Measurements from ENCODE around the gene CNKSR3.

Gene CNKSR3

GRCh38 chr6:154403788-154404187 is 106.7 kb downstream of the CNKSR3 start:
- Histone ChIP-seq H3K4me3 (ENCODE audit: low read length) (no peak overlapping the region), H3K9me3 (ENCODE audit: control insufficient read depth, insufficient read depth, low read length) (no peaks in the 10 kb centered on the region), H3K4me1 (ENCODE audit: control insufficient read depth, insufficient read depth, low read length) (no peaks in the 10 kb centered on the region), H3K36me3 (ENCODE audit: control insufficient read depth, insufficient read depth, low read length) (no peaks in the 10 kb centered on the region), H3K27me3 (ENCODE audit: control insufficient read depth, insufficient read depth, low read length) (no peaks in the 10 kb centered on the region), H3K27ac (ENCODE audit: low read length) (no peak overlapping the region)
- no peak for DNase-seq (ENCODE audit: low read depth, low spot score)
- no CpG with 5 or more reads among the region's 4 CpGs for WGBS (ENCODE audit: insufficient coverage, insufficient read length)

GRCh38 chr6:154402081-154402780 is 108.3 kb downstream of the CNKSR3 start:
- Histone ChIP-seq H3K4me3 (ENCODE audit: low read length) (no peak overlapping the region), H3K9me3 (ENCODE audit: control insufficient read depth, insufficient read depth, low read length) (no peaks in the 10 kb centered on the region), H3K27me3 (ENCODE audit: control insufficient read depth, insufficient read depth, low read length) (no peaks in the 10 kb centered on the region), H3K27ac (ENCODE audit: low read length) (no peak overlapping the region), H3K36me3 (ENCODE audit: control insufficient read depth, insufficient read depth, low read length) (no peaks in the 10 kb centered on the region), H3K4me1 (ENCODE audit: control insufficient read depth, insufficient read depth, low read length) (no peaks in the 10 kb centered on the region)
- DNase-seq (ENCODE audit: low read depth, low spot score) = no peak
- WGBS (ENCODE audit: insufficient coverage, insufficient read length) = no CpG with 5 or more reads among the region's 6 CpGs

GRCh38 chr6:154399097-154399496 is 111.4 kb downstream of the CNKSR3 start:
- WGBS (ENCODE audit: insufficient coverage, insufficient read length) = no CpG with 5 or more reads among the region's 5 CpGs
- H3K9me3 ChIP-seq (ENCODE audit: control insufficient read depth, insufficient read depth, low read length) = no peaks in the 10 kb centered on the region

GRCh38 chr6:154397491-154398195 is 112.8 kb downstream of the CNKSR3 start:
- Histone ChIP-seq H3K4me1 (ENCODE audit: control insufficient read depth, insufficient read depth, low read length) (no peaks in the 10 kb centered on the region), H3K27ac (ENCODE audit: low read length) (no peak overlapping the region), H3K4me3 (ENCODE audit: low read length) (no peak overlapping the region), H3K27me3 (ENCODE audit: control insufficient read depth, insufficient read depth, low read length) (no peaks in the 10 kb centered on the region), H3K36me3 (ENCODE audit: control insufficient read depth, insufficient read depth, low read length) (no peaks in the 10 kb centered on the region), H3K9me3 (ENCODE audit: control insufficient read depth, insufficient read depth, low read length) (no peaks in the 10 kb centered on the region)
- no CpG with 5 or more reads among the region's 9 CpGs for WGBS (ENCODE audit: insufficient coverage, insufficient read length)
- DNase-seq (ENCODE audit: low read depth, low spot score) = no peak

More at GRCh38 chr6:154399097-154399496, 111.4 kb downstream of the CNKSR3 start:
- DNase-seq (ENCODE audit: low read depth, low spot score) = no peak
- Histone ChIP-seq H3K36me3 (ENCODE audit: control insufficient read depth, insufficient read depth, low read length) (no peaks in the 10 kb centered on the region), H3K27ac (ENCODE audit: low read length) (no peak overlapping the region), H3K4me3 (ENCODE audit: low read length) (no peak overlapping the region), H3K27me3 (ENCODE audit: control insufficient read depth, insufficient read depth, low read length) (no peaks in the 10 kb centered on the region), H3K4me1 (ENCODE audit: control insufficient read depth, insufficient read depth, low read length) (no peaks in the 10 kb centered on the region)

GRCh38 chr6:154395878-154396277 is 114.6 kb downstream of the CNKSR3 start:
- Histone ChIP-seq H3K27ac (ENCODE audit: low read length) (no peak overlapping the region), H3K4me3 (ENCODE audit: low read length) (no peak overlapping the region), H3K4me1 (ENCODE audit: control insufficient read depth, insufficient read depth, low read length) (no peaks in the 10 kb centered on the region), H3K9me3 (ENCODE audit: control insufficient read depth, insufficient read depth, low read length) (no peaks in the 10 kb centered on the region), H3K36me3 (ENCODE audit: control insufficient read depth, insufficient read depth, low read length) (no peaks in the 10 kb centered on the region), H3K27me3 (ENCODE audit: control insufficient read depth, insufficient read depth, low read length) (no peaks in the 10 kb centered on the region)
- WGBS (ENCODE audit: insufficient coverage, insufficient read length) = no CpG with 5 or more reads among the region's 6 CpGs
- no peak for DNase-seq (ENCODE audit: low read depth, low spot score)

GRCh38 chr6:154395316-154395715 is 115.2 kb downstream of the CNKSR3 start:
- Histone ChIP-seq H3K36me3 (ENCODE audit: control insufficient read depth, insufficient read depth, low read length) (no peaks in the 10 kb centered on the region), H3K4me1 (ENCODE audit: control insufficient read depth, insufficient read depth, low read length) (no peaks in the 10 kb centered on the region), H3K27me3 (ENCODE audit: control insufficient read depth, insufficient read depth, low read length) (no peaks in the 10 kb centered on the region), H3K4me3 (ENCODE audit: low read length) (no peak overlapping the region), H3K27ac (ENCODE audit: low read length) (no peak overlapping the region), H3K9me3 (ENCODE audit: control insufficient read depth, insufficient read depth, low read length) (no peaks in the 10 kb centered on the region)
- no peak for DNase-seq (ENCODE audit: low read depth, low spot score)

GRCh38 chr6:154394571-154394970 is 115.9 kb downstream of the CNKSR3 start:
- H3K27me3 ChIP-seq (ENCODE audit: control insufficient read depth, insufficient read depth, low read length) = no peaks in the 10 kb centered on the region
- no peak overlapping the region for H3K4me3 ChIP-seq (ENCODE audit: low read length)
- WGBS (ENCODE audit: insufficient coverage, insufficient read length) = no CpG with 5 or more reads among the region's 3 CpGs

GRCh38 chr6:154390034-154390433 is 120.5 kb downstream of the CNKSR3 start:
- Histone ChIP-seq H3K27me3 (ENCODE audit: control insufficient read depth, insufficient read depth, low read length) (no peaks in the 10 kb centered on the region), H3K27ac (ENCODE audit: low read length) (no peak overlapping the region), H3K4me1 (ENCODE audit: control insufficient read depth, insufficient read depth, low read length) (no peaks in the 10 kb centered on the region), H3K36me3 (ENCODE audit: control insufficient read depth, insufficient read depth, low read length) (no peaks in the 10 kb centered on the region), H3K9me3 (ENCODE audit: control insufficient read depth, insufficient read depth, low read length) (no peaks in the 10 kb centered on the region), H3K4me3 (ENCODE audit: low read length) (no peak overlapping the region)
- no CpG with 5 or more reads among the region's 1 CpG for WGBS (ENCODE audit: insufficient coverage, insufficient read length)
- no peak for DNase-seq (ENCODE audit: low read depth, low spot score)

More at GRCh38 chr6:154394571-154394970, 115.9 kb downstream of the CNKSR3 start:
- Histone ChIP-seq H3K27ac (ENCODE audit: low read length) (no peak overlapping the region), H3K9me3 (ENCODE audit: control insufficient read depth, insufficient read depth, low read length) (no peaks in the 10 kb centered on the region), H3K4me1 (ENCODE audit: control insufficient read depth, insufficient read depth, low read length) (no peaks in the 10 kb centered on the region), H3K36me3 (ENCODE audit: control insufficient read depth, insufficient read depth, low read length) (no peaks in the 10 kb centered on the region)
- no peak for DNase-seq (ENCODE audit: low read depth, low spot score)

- H3K27ac ChIP-seq (ENCODE audit: low read length) = no peak overlapping the region
- no peaks in the 10 kb centered on the region for H3K36me3 ChIP-seq (ENCODE audit: control insufficient read depth, insufficient read depth, low read length)
- DNase-seq (ENCODE audit: low read depth, low spot score) = no peak
- no peaks in the 10 kb centered on the region for H3K4me1 ChIP-seq (ENCODE audit: control insufficient read depth, insufficient read depth, low read length)
- no peaks in the 10 kb centered on the region for H3K9me3 ChIP-seq (ENCODE audit: control insufficient read depth, insufficient read depth, low read length)
- no peak overlapping the region for H3K4me3 ChIP-seq (ENCODE audit: low read length)
- no peaks in the 10 kb centered on the region for H3K27me3 ChIP-seq (ENCODE audit: control insufficient read depth, insufficient read depth, low read length)
- no CpG with 5 or more reads among the region's 3 CpGs for WGBS (ENCODE audit: insufficient coverage, insufficient read length)
Observed at GRCh38 chr6:154388803-154389202, 121.7 kb downstream of the CNKSR3 start.

GRCh38 chr6:154386848-154387717 is 123.4 kb downstream of the CNKSR3 start:
- H3K36me3 ChIP-seq (ENCODE audit: control insufficient read depth, insufficient read depth, low read length) = no peaks in the 10 kb centered on the region
- no peak overlapping the region for H3K4me3 ChIP-seq (ENCODE audit: low read length)
- H3K4me1 ChIP-seq (ENCODE audit: control insufficient read depth, insufficient read depth, low read length) = no peaks in the 10 kb centered on the region
- no CpG with 5 or more reads among the region's 5 CpGs for WGBS (ENCODE audit: insufficient coverage, insufficient read length)
- no peaks in the 10 kb centered on the region for H3K27me3 ChIP-seq (ENCODE audit: control insufficient read depth, insufficient read depth, low read length)
- DNase-seq (ENCODE audit: low read depth, low spot score) = no peak
- H3K9me3 ChIP-seq (ENCODE audit: control insufficient read depth, insufficient read depth, low read length) = no peaks in the 10 kb centered on the region
- no peak overlapping the region for H3K27ac ChIP-seq (ENCODE audit: low read length)

All from iPS DF 6.9 (cell line).